GM19099 (cell line): ENCODE measurements around the gene DAB2IP.

ENCODE experiments used
- POLR2A ChIP-seq: IDR thresholded peaks from 3 replicates; pipeline ENCODE4 v1.6.1; 2011; ENCODE audit warnings: low read depth; ENCODE audit not compliant: insufficient read length; ENCODE audit errors: extremely low read depth

Gene DAB2IP

DNA sequence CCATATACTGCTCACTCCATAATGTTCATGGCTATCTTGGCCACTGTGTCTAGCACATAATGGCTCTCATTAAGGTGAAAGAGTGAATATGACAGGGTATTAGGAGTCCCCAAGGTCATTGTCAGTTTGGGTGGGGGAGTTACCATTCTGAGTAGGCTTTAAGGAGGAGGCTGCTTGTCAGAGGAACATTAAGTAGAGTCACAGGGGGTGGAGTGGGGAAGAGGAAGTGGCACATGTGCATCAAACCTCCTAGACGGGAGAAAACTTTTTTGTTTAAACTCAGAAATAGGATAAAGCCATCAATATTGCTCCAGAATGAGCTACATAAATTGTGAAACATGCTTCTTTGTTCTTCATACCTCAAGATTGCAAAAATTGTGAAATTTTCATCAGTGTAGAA is 45.5 kb downstream of the DAB2IP start:
- TF ChIP-seq POLR2A, result no peak

DNA sequence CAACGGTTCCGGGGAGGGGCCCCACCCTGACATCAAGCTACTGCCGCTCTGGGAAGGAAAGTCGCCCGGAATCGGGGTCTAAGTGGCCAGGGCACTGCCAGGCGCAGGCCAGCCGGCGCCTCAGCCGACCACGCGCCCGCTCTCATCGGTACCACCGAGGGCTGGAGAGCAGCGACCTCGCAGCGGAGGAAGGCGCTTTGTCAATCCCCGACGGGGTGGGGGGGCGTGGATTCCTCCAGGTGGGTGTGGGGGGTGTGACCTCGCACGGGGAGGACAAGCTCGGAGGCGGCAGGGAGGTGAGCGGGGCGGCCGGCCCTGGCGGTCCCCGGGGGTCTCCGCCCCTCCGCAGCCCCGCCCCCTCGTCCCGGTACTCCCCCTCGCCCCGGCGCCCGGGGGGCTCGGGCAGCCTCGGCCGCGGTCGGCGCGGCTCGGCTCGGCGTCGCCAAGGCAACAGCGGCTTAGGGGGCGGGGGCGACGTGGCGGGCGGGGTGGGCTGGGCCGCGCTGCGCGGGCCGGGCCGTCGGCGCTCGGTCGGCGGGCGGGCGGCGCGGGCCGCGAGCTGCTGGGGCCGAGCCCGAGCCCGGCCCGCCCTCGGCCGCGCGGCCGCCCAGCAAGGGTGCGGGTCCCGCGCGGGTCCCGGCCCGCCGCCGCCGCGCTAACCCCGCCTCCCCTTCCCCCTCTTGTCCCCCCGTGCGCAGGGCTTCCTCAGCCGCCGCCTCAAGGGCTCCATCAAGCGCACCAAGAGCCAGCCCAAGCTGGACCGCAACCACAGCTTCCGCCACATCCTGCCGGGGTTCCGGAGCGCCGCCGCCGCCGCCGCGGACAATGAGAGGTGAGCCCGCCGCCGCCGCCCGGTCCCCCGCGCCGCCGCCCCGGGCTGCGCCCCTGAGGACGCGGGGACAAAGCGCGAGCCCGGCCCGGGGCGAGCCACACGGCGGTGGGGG is 47.5 kb downstream of the DAB2IP start:
- no peak for TF ChIP-seq POLR2A

DNA sequence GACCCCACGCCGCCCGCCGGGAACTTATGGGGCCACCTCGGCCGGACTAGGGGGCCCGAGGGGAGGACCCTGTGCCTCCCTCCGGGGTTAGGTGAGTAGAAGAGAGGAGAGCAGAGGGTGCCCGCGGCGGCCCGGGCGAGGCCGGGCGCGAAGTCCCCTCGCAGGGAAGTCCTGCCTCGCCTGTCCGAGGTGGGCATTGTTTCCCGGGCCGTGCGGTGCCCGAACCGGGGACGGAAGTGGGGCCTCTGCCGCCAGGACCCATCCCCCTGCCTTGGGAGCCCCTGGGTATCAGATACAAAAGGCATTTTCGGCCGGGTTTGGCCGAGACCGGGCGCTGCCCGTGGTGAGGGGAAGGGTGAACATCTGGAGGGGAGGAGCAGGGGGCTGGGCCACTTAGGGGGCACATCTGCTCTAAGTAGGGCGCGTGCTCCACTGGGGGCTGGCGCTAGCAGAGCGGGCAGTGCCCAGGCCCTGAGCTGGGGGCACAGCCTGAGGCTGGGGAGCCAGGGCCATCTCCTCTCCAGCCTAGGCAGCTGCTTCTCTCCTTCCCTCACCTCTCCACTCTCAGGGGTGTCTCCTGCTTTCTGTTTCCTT is 48.2 kb downstream of the DAB2IP start:
- TF ChIP-seq POLR2A, result no peak

DNA sequence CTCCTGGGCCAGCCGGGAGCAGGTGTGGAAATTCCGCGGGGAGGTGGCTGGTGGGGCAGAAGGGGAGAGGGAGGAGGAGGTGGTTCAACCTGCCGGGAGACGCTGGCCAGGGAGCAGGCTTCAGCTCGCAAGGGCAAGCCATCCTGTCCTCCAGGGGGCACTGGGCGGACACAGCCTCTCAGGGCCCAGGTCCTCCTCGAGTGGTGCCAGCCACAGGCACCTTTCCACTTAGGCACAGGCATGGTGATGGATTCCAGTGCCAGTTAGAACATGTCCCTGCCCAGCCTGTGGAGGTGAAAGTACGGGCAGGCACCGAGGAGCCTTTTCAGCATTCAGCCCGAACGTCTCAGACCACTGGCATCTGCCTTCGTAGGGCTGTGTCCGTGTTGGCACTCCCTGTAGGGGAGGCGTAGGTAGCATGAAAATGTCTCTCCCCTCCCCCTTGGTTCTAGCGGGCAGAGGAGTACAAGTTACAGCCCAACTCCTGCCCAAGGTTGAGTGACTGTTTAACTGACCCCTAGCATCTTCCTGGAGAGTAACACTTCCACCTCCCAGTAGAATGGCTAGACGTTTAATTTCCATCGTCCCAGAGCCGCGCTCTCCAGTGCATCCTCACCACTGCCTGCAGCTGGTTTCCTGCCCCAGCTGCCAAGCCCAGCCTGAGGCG is 48.9 kb downstream of the DAB2IP start:
- TF ChIP-seq POLR2A, result no peak

DNA sequence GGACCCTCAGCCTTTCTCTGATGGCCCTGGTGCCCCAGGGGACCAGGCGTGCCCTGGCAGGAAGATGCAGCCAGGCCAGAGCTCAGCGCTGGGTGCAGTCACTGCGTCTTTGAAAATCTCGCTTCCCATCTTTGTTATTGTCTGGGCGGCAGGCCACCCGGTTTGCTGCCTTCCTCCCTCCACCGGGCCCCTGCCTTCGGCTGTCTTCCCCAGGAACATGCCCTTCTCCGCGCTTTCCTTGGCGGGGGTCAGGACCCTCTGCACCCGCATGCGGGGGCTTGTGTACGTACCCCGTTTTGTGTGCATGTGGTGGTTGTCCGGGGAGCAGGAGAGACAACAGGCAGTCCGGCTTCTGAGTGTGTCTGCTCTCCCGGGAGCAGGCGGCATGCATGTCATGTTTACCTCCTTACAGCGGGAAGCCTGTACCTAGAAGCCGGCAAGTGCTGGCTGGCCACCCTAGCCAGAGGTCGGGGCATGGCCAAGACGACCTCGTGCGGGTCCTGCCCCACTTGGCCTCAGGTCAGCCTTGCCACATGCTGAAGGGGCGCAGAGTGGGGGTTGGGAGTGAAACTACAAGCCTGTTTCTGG is 49.5 kb downstream of the DAB2IP start:
- TF ChIP-seq POLR2A, result no peak

DNA sequence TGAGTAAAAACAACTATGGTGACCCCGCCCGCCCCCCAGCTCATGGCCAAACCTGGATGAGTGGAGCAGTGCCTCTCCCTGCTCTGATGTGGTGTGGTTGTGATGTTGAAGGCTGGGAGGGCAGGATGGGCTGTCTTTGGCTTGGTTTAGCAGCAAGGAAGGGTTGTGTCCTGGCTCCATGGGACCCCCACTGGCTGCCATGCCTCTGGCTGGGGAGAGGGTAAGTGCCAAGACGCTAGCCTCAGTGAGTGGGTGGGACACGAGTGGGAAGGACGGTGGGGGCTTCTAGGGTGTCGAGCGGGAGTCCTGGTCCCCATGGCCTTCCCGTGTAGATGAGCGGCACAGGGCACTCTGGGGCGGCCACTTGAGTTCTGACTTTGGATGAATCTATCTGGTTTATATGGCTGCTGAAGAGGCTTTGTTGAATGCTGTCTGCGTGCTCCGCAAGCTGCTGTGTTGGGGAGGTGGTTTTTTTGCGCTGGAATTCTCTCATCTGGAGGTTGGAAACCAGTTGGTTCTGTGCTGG is 50.4 kb downstream of the DAB2IP start:
- no peak for TF ChIP-seq POLR2A

DNA sequence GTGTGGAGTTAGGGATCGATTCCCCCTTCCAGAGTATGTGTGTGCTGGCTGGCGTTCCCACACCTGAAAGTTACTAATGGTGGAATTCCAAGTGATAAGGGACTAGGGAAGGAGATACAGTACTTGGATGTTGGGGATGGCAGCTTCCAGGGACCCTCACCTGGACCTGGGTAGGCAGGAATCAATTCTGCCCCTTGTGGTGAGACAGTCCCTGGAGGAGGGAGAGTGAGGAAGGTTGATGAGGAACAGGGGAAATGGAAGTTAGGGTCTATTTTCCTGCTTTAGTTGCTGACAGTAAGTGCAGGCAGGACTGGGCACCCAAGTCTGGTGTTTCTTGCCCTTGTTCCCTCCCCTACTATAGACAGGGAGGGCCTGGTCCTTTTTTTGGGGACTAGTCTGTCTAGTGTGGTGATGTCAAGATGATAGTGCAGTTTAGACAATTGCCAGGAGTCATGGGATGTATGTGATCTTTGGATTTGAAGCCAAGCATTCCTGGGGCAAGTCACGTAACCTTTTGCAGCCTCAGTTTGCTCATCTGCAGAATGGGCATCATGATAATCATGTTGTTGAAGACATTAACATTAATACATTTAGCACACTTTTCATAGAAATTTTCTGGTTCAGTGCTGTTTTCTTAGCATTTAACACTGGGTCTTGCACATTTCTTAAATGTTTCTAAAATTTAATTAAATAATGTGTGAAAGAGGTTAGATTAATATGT is 51.7 kb downstream of the DAB2IP start:
- no peak for TF ChIP-seq POLR2A

DNA sequence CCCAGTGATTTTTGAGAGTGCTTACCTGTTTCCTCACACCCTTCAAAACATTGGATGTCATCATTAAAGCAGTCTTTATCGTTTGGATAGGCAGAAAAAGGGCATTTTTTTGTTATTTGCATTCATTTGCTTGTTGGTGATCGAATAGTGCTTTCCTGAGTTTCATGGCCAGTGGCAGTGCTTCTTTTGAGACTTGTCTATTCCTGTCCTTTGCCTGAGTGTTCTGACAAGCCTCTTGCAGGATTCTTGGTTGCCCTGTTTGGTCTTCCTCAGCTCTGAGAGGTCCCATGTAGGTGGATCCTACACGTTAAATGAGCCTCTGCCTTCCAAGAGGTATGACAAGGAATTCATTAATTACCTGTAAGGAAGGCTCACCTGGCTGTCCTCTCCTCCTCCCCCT is 52.8 kb downstream of the DAB2IP start:
- TF ChIP-seq POLR2A, result no peak

DNA sequence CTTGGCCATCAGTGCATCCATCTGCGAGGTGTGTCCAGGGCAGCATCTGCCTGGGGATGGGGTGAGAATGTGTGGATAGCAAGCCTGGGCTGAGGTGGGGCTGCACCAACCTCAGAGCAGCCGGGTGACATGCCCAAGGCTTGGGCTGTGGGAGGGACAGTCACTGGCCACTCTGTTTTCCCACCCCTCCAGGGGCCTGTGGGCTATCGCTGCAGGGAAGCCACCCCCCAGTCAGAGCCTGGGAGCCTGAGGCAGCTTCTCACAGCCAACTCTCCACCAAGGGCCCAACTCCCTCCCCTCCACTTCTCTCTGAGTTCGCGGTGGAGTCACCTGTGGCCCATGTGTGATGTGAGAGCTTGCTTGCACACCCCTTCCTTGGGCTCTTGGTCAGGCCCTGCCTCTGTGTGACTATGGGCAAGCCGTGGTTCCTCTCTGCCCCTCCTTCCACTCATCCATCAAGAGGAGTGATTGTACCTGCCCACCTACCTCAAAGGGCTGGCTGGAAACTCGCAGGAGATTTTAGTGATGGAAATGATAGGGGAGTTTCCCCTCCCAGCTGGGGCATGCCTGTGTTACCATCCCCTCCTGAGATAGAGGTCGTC is 54.8 kb downstream of the DAB2IP start:
- no peak for TF ChIP-seq POLR2A

DNA sequence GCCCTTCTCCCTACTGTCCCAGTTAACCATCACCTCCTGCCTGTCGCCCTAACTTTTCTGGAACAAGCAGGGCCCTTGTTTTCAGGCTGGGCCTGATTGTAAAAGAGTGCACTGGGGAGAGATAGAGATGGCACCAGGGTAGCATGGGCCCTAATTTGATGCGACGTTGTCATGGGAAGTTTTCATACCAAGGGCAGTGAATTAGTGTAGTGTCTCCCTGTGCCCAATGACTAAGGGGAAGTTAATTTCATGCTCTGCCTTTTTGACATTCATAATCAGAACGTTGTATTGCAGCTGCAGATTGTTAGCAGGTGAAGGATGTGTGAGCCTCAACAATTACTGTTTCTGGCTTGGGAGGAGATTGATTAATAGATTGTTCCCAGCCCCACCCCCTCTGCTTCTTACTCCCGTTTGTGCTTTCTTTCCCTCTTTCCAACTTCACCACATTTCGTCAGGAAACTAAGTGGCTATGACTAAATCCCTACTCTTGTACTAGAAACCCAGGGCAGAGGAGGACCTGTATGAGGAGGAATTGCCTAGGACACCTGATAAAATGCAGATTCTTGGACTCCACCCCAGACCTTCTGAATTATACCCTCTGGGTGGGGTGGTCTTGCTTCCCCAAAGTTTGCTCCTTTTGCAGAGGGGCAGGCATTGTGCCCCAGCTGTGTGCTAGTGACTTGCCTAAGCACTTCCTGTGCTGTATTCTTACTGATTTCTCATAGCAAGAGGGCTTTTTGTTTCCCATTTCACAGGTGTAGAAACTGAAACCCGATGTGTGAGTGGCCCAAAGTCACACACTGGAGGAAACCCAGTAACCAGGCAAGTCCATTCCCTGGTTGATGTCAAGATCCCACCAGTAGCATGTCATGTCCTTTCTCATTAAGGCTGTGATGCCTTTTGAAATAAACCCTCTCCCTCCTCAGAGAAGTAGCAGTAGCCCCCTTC is 56.3 kb downstream of the DAB2IP start:
- TF ChIP-seq POLR2A, result no peak

DNA sequence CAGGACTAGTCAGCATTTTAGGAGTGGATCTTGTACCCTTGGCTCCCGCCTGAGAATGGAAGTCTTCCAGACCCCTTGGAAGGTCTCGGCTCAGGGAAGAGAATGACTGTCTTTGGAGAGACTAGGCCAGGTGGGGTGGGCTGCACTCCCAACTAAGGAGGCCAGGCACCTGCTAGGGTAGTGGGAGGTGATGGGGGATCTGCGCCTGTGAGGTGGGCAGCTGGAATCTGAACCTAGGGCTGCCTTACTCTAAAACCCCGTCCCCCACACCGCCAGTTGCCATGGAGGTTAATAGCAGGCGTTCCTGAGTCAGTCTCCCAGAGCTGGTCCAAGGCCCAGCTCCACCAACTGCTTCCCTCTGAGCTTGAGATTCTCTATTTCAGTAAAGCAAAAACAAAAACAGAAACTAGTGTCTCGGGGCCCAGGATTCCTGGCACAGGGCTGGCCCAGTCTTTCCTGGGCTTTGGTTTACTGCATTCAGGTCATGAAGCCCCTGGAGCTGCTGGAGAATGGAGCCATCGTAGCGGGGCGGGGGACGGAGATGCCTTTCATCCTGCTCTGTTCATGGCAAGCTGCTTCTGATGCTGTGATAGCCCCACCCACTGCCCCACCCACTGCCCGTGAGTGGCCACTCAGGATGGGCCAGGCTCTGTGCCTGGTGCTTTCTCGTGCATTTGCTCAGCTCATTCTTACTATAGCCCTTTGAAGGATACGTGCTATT is 57.5 kb downstream of the DAB2IP start:
- no peak for TF ChIP-seq POLR2A

DNA sequence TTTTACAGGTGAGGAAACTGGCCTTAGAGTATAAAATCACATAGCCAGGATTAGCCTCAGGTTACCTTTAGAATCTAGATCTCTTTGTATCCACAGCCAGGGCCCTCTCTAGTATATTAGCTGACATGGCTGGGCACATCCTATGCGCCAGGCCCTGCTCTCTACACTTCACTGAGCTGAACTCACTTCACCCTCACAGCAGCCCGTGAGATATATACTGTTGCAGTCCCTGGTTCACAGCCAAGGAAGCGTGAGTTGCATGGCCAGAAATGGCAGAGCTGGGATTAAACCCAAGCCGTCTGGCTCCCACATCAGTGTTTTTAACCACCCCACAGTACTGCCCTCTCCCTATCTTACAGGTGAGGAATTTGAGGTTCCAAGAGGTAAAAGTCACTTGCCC is 58.4 kb downstream of the DAB2IP start:
- TF ChIP-seq POLR2A, result no peak
